ENCODE results near the gene OR51B4. TPM values are rescaled to one million over a fixed set of nuclear protein-coding genes. Genes with fewer than 3 reads are reported as not detected.
"Not testable (repeated sequence)": the region's sequence is repeated elsewhere in the genome, so short reads cannot be mapped to it uniquely, and the experiment has no call there.

The OR51B4 gene
- total RNA-seq, 1 donor from 2014 or later: not detected

GRCh38 chr11:5343474-5344335, 42.0 kb upstream of the OR51B4 start, which contains the start of gene OR51B5:
OR51B5 (minus strand) TSS chr11:5343524; CDS start chr11:5343524, 0 bp downstream.
- intact Hi-C loops (cut with micrococcal nuclease): no loop called here
- Histone ChIP-seq H3K4me1 (no peaks in the 10 kb centered on the region), H3K27ac (replicated peaks) (no peak within 1 kb of the TSS), H3K36me3 (no peaks in the 10 kb centered on the region), H3K27me3 (ENCODE audit: low read depth) (no peaks in the 10 kb centered on the region), H3K9me3 (replicated peaks) (no peaks in the 10 kb centered on the region), H3K4me3 (no peak within 1 kb of the TSS)
- TF ChIP-seq CTCF (IDR thresholded peaks at IDR 0.05; ENCODE audit: borderline replicate concordance): no peak
- no peak for DNase-seq

- H3K36me3 ChIP-seq: no peaks in the 10 kb centered on the region
- H3K9me3 ChIP-seq (replicated peaks): no peaks in the 10 kb centered on the region
- no peaks in the 10 kb centered on the region for H3K27me3 ChIP-seq (ENCODE audit: low read depth)
- no peaks in the 10 kb centered on the region for H3K4me1 ChIP-seq
- intact Hi-C loops (cut with micrococcal nuclease): no loop called here
- DNase-seq: no peak
- no peak overlapping the region for H3K4me3 ChIP-seq
- H3K27ac ChIP-seq (replicated peaks): no peak overlapping the region
- no peak for TF ChIP-seq CTCF (IDR thresholded peaks at IDR 0.05; ENCODE audit: borderline replicate concordance)
Measured at GRCh38 chr11:5339771-5340322, 38.1 kb upstream of the OR51B4 start.

GRCh38 chr11:5337253-5337652, 35.5 kb upstream of the OR51B4 start:
- H3K4me1 ChIP-seq; intact Hi-C loops (cut with micrococcal nuclease); DNase-seq; H3K9me3 ChIP-seq (replicated peaks); H3K27ac ChIP-seq (replicated peaks); H3K27me3 ChIP-seq (ENCODE audit: low read depth); H3K4me3 ChIP-seq; H3K36me3 ChIP-seq: not testable (repeated sequence)

- intact Hi-C loops (cut with micrococcal nuclease): no loop called here
- no peaks in the 10 kb centered on the region for H3K27me3 ChIP-seq (ENCODE audit: low read depth)
- no peaks in the 10 kb centered on the region for H3K4me1 ChIP-seq
- TF ChIP-seq CTCF (IDR thresholded peaks at IDR 0.05; ENCODE audit: borderline replicate concordance): no peak
- no peak for DNase-seq
- no peaks in the 10 kb centered on the region for H3K36me3 ChIP-seq
- no peaks in the 10 kb centered on the region for H3K9me3 ChIP-seq (replicated peaks)
- no peak overlapping the region for H3K27ac ChIP-seq (replicated peaks)
- H3K4me3 ChIP-seq: no peak overlapping the region
Measured at GRCh38 chr11:5336331-5336730, 34.6 kb upstream of the OR51B4 start.

GRCh38 chr11:5335170-5335569, 33.4 kb upstream of the OR51B4 start:
- H3K27me3 ChIP-seq (ENCODE audit: low read depth): no peaks in the 10 kb centered on the region
- no peak for DNase-seq
- intact Hi-C loops (cut with micrococcal nuclease): no loop called here
- H3K9me3 ChIP-seq (replicated peaks): no peaks in the 10 kb centered on the region
- no peak overlapping the region for H3K4me3 ChIP-seq
- H3K36me3 ChIP-seq: no peaks in the 10 kb centered on the region
- H3K4me1 ChIP-seq: no peaks in the 10 kb centered on the region
- no peak for TF ChIP-seq CTCF (IDR thresholded peaks at IDR 0.05; ENCODE audit: borderline replicate concordance)
- no peak overlapping the region for H3K27ac ChIP-seq (replicated peaks)

- Histone ChIP-seq H3K27me3 (ENCODE audit: low read depth) (no peaks in the 10 kb centered on the region), H3K27ac (replicated peaks) (no peak within 1 kb of the TSS), H3K36me3 (no peaks in the 10 kb centered on the region), H3K9me3 (replicated peaks) (no peaks in the 10 kb centered on the region), H3K4me1 (no peaks in the 10 kb centered on the region), H3K4me3 (no peak within 1 kb of the TSS)
- DNase-seq: no peak
- intact Hi-C loops (cut with micrococcal nuclease): no loop called here
- TF ChIP-seq CTCF (IDR thresholded peaks at IDR 0.05; ENCODE audit: borderline replicate concordance): no peak
Measured at GRCh38 chr11:5324197-5324596, 22.5 kb upstream of the OR51B4 start, which contains the start of gene OR51B2. OR51B2 (minus strand) TSS chr11:5324297; CDS start chr11:5324297, 0 bp downstream.

Data from left ventricle myocardium inferior (tissue), 1 donor.